GM18907 (cell line): Measurements from ENCODE around the gene NTF3.
"Not testable (repeated sequence)": the region's sequence is repeated elsewhere in the genome, so short reads cannot be mapped to it uniquely, and the experiment has no call there.

Source experiments
- ATAC-seq: cut with Tn5 transposase; IDR thresholded peaks from one replicate; pipeline ENCODE4 v1.9.1; 2021; ENCODE audit warnings: mild to moderate bottlenecking, moderate library complexity; ENCODE audit not compliant: unreplicated experiment

Gene NTF3

DNA sequence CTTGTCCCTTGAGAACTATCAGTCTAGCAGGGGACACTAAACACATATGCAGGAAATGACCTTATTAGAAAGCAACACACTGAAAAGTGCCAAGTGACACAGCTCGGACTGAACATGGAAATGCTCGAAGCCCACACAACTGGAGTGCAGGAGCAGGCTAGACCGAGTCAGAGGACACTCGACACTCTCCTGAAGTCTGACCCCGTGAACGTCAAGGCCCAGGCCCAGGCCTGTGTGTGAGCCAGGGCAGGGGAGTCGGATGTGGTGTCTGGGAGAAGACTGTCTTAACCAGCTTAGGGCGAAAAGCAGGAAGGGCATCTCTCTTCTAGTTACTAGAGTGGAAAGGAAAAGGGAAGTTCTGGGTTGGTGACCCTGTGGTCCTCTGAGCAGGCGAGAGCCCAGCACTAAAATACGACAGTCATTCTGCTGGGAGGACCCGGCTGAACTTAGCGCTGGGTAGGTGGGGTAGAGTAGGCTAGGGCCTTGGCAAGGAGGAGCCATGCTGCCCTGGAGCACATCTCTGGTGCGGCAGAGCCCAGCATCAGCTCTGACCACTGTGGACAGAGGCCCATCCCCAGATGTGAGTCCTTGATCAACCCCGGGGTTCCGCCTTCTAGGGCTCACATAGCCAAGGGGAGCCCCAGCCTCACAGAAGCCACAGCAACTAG lies 93.0 kb downstream of the NTF3 start:
- ATAC-seq, result no peak

DNA sequence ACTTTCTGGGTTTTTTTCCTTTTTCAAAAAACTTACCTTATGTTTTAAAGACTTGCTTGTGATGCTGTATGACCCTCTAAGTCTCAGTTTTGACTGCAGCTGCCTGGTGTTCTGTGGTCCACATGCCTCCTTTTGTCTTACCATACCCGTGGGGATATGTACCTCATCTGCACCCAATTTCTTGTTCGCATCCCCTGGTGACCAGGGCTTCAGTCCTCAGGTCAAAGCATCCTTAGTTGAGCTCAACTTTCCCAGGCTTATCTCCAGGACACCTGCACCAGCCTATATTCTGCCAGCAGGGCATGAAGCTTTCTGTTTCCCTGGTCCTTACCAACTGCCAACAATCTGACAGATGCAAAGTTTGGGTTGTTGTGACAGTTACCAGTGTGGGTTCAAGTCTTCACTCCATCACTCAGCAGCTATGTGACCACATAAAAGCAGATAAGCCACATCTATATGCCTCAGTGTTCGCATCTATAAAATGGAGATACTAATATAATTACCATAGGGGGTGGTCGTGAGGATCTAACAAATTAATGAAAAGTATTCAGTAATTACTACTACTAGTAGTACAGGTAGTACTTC lies 94.0 kb downstream of the NTF3 start:
- ATAC-seq, result no peak

DNA sequence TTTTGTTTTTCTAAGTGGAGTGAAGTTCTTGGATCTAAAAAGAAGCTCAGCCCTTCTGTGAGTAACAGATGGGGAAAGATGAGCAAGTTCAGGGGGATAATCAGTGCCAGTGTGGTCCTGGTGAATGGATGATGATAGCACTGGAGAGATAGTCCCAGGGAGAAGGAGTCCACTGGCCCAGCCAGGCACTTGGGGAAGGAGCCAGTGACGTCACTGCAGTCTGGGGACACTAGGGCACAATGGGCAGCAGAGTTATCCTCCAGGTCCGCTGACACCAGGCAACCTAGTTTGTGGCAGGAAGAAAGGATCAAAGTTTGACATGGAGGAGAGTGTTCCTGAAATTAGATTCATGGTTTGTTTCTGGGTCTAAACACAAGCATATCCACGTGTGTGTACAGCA lies 101.5 kb downstream of the NTF3 start:
- no peak for ATAC-seq

DNA sequence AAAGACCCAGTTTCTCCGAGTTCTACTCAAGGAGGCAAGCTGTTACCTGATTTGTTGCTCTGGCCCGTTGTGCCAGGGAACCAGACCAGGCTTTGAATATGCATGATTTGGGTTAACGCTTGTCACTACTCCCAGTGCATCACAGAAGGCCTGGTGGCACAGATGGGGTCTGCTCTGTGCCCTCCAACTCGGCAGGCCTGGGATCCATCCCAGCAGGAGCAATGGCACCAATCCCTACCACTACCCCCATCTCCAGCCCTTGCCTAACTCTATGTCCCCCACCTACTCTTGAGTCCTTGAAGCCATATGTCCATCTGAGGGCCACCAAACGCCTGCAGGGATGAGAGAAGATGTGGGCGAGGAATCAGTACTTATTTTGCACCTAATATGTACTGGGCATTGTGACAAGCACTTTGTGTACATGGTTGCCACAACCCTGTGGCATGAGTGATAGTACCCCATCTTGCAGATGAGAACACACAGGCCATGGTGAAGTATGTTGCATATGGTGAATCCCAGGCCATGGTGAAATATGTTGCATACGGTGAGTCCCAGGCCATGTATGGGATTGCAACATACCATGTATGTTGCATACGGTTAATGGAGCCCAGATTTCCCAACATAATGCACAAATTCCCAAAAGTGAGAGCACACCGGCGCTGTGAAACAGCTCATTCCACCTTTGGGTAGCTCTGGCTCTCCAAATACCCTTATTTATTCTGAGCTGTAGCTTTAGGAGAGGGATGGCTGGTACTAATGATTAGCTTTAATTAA lies 102.7 kb downstream of the NTF3 start:
- no peak for ATAC-seq

DNA sequence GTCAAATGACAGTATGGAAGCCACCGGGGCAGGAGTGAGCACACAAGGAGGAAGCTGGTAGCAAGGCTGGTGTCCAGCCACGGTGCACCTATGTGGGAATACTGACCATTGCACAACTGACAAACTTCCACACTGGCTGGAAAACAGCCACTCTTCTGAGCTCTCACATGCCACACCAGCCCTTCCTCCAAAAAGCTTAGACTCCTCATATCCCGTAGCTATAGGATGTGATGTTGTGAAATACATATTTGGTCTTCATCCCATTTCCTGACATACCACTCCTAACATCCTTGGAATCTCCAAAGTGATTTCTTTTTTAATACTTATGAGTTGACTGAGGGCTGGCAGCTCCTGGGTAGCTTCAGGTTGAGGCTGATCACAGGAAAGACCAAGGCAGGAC lies 103.6 kb downstream of the NTF3 start:
- no peak for ATAC-seq

DNA sequence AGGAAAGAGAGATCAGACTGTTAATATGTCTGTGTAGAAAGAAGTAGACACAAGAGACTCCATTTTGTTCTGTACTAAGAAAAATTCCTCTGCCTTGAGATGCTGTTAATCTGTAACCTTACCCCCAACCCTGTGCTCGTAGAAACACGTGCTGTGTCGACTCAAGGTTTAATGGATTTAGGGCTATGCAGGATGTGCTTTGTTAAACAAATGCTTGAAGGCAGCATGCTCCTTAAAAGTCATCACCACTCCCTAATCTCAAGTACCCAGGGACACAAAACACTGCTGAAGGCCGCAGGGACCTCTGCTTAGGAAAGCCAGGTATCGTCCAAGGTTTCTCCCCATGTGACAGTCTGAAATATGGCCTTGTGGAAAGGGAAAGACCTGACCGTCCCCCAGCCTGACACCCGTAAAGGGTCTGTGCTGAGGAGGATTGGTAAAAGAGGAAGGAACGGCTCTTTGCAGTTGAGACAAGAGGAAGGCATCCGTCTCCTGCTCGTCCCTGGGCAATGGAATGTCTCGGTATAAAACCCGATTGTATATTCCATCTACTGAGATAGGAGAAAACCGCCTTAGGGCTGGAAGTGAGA lies 105.2 kb downstream of the NTF3 start:
- ATAC-seq, result not testable (repeated sequence)

DNA sequence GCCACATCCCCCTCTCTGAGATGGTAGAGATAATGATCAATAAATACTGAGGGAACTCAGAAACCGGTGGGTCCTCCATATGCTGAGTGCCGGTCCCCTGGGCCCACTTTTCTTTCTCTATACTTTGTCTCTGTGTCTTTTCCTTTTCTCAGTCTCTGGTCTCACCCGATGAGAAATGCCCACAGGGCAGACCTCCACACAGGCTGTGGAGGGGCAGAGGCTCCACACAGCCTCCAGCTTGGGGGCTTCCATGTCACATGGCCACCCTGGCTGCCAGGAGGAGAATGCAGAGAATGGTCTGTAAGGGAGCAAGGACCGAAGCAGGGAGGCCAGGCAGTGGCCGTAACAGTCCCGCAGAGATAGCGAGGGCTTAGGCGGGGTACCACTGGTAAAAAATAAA lies 105.9 kb downstream of the NTF3 start:
- no peak for ATAC-seq
